Esophagus muscularis mucosa (tissue), 4 donors: ENCODE measurements around the gene HSPB1. TPM values are rescaled to one million over a fixed set of nuclear protein-coding genes. Genes with fewer than 3 reads are reported as not detected.

ENCODE experiments used
- DNase-seq: peaks from one replicate; pipeline ENCODE4 v3.0.0-alpha.2; 2017; ENCODE audit errors: extremely low spot score
- H3K27ac ChIP-seq, 4 donors: fragments of 200-600 bp; sonication (generic); replicated peaks in 1 of 4; 1 replicate in 3 of 4; 2 replicates in 1 of 4; pipeline ENCODE4 v1.5.1; 2016 to 2019; ENCODE audit warnings: mild to moderate bottlenecking in 1 of 4
- H3K27me3 ChIP-seq, 4 donors: fragments of 200-600 bp; sonication (generic); one replicate each; pipeline versions ENCODE4 v1.5.1 to v1.6.0; 2016 to 2019
- H3K36me3 ChIP-seq, 4 donors: fragments of 200-600 bp; sonication (generic); one replicate each; pipeline ENCODE4 v1.5.1; 2016 to 2019
- H3K4me1 ChIP-seq, 4 donors: fragments of 200-600 bp; sonication (generic); one replicate each; pipeline ENCODE4 v1.5.1; 2016 to 2019
- H3K4me3 ChIP-seq, 4 donors: fragments of 200-600 bp; sonication (generic); 1 replicate in 2 of 4; 2 replicates in 2 of 4; pipeline ENCODE4 v1.5.1; 2016 to 2019; ENCODE audit warnings: mild to moderate bottlenecking in 4 of 4, moderate library complexity in 1 of 4
- H3K9me3 ChIP-seq, 4 donors: fragments of 200-600 bp; sonication (generic); 1 replicate in 3 of 4; 2 replicates in 1 of 4; pipeline ENCODE4 v1.5.1; 2016 to 2019
- EP300 ChIP-seq: sonication (generic); formaldehyde crosslinking; IDR thresholded peaks from one replicate; pipeline ENCODE4 v1.6.1; 2017; ENCODE audit warnings: antibody characterized with exemption
- POLR2A ChIP-seq: fragments of 450-650 bp; IDR thresholded peaks from one replicate; pipeline ENCODE4 v1.6.1; 2017; ENCODE audit warnings: antibody characterized with exemption, moderate library complexity, mild to moderate bottlenecking, low read depth
- POLR2AphosphoS5 ChIP-seq, 2 donors: sonication (generic); formaldehyde crosslinking; IDR thresholded peaks; one replicate each; pipeline ENCODE4 v1.6.1; 2017; ENCODE audit warnings: antibody characterized with exemption in 2 of 2
- WGBS: methylation state at CpG from one replicate; pipeline ENCODE4 v1.1.5; 2018; 5-methylcytosine and 5-hydroxymethylcytosine counted together
- intact Hi-C: fragments of 100-400 bp; cut with DNase I; formaldehyde crosslinking; loops from one replicate; pipeline ENCODE4 v1.15.1; 2023
- total RNA-seq, 4 donors: library from RNA; depleted of rRNA; stranded (reverse); fragments of >200 nt; gene quantifications; one replicate each; pipeline versions ENCODE4 v1.1.0 to v1.2.1, GENCODE V29; 2016
- TF ChIP-seq, protein P1 (sequence below), 3 experiments: fragments of 200-600 bp in 2 of 3; fragments of 450-650 bp in 1 of 3; sonication (generic) in 2 of 3; IDR thresholded peaks; one replicate each; pipeline ENCODE4 v1.5.1; 2017 to 2019; ENCODE audit warnings: antibody characterized with exemption in 3 of 3, mild to moderate bottlenecking in 2 of 3, moderate library complexity in 1 of 3

Gene HSPB1
- total RNA-seq, 4 donors from 2014 or later, result 927 to 2,513 (median 1,694) TPM

DNA sequence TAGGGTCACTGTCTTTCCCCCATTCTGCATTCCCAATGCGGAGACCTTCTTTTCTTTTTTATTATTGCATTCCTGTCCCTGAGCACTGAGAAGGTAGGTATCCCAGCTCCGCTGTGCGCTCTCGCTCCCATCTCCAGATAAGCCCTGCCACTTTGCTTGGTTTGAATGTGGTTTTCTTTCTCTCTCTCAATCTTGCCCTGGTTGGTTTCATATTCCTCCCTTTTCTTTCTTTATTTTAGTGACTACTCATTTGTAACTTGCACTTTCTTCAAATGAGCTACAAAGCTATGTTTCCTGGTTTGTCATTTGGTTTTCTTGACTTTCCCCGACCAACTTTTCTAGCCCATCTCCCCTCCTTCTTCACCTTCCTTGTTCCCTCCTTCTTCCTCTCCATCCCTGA lies 29.0 kb upstream of the HSPB1 start:
- no peak for DNase-seq
- peaks cover 0 to 89% (median 6%) of the 10 kb centered on the region in 4 donors for H3K27me3 ChIP-seq
- H3K9me3 ChIP-seq, result no peaks in the 10 kb centered on the region
- no peaks in the 10 kb centered on the region for H3K36me3 ChIP-seq
- no peak for TF ChIP-seq EP300
- TF ChIP-seq POLR2AphosphoS5 (IDR thresholded peaks at IDR 0.05), result no peak
- no peak for TF ChIP-seq POLR2A
- TF ChIP-seq, protein P1, sequence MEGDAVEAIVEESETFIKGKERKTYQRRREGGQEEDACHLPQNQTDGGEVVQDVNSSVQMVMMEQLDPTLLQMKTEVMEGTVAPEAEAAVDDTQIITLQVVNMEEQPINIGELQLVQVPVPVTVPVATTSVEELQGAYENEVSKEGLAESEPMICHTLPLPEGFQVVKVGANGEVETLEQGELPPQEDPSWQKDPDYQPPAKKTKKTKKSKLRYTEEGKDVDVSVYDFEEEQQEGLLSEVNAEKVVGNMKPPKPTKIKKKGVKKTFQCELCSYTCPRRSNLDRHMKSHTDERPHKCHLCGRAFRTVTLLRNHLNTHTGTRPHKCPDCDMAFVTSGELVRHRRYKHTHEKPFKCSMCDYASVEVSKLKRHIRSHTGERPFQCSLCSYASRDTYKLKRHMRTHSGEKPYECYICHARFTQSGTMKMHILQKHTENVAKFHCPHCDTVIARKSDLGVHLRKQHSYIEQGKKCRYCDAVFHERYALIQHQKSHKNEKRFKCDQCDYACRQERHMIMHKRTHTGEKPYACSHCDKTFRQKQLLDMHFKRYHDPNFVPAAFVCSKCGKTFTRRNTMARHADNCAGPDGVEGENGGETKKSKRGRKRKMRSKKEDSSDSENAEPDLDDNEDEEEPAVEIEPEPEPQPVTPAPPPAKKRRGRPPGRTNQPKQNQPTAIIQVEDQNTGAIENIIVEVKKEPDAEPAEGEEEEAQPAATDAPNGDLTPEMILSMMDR (IDR thresholded peaks at IDR 0.05), result no peak
- H3K4me3 ChIP-seq, result no peak overlapping the region
- intact Hi-C loops, result no loop called here
- peaks cover 0 to under 1% (median 0%) of the 10 kb centered on the region in 4 donors for H3K4me1 ChIP-seq
- no peak overlapping the region for H3K27ac ChIP-seq
- 93% methylated on average over 5 of the region's 5 CpGs for WGBS

DNA sequence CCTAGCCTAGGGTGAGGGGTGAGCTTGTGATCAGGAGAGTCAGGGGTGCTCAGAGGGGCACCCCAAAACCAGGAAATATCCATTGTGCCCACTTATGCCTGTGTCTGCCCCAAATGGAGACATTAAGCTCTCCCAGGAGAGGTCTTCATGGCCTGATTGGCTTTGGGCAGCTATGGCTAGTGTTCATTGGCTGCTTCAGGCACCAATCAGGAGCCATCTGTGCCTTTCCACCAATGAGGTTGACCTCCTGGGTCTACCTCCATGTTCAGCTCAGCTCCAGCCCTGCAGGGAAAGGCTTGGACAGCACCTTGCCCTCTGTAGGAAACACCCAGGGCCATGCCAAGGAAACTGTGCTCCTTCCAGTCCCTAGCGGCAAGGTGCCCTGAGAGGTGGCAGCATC lies 23.9 kb upstream of the HSPB1 start:
- Histone ChIP-seq H3K27ac (no peak overlapping the region), H3K9me3 (no peaks in the 10 kb centered on the region), H3K4me1 (peaks cover 3 to 32% (median 31%) of the 10 kb centered on the region in 4 donors), H3K4me3 (no peak overlapping the region), H3K36me3 (no peaks in the 10 kb centered on the region), H3K27me3 (peaks cover 0 to 78% (median 11%) of the 10 kb centered on the region in 4 donors)
- no peak for DNase-seq
- intact Hi-C loops, result no loop called here
- TF ChIP-seq EP300 (no peak), POLR2AphosphoS5 (IDR thresholded peaks at IDR 0.05) (no peak), POLR2A (no peak)
- TF ChIP-seq, protein P1 (IDR thresholded peaks at IDR 0.05), result no peak
- no CpG with 5 or more reads among the region's 1 CpG for WGBS

DNA sequence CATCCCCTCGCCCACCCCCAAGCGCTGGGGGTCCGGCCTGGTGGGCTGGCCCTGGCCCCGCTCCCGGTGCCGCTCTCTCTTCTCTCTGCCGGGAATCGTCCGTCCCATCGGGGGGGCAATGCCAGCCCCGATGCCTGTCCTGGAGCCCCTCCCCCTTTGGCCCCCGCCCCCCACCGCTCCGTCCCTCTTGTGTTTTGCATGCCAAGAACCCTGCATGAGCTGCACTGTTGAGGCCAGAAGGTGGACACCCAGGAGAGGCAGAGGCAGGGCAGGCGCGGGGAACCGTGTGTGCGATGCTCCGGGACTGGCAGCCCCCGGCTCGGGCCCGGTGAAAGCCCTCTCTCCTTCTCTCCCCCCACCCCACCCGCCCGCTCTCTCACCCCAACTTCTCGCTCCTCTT lies 22.1 kb upstream of the HSPB1 start:
- Histone ChIP-seq H3K9me3 (no peaks in the 10 kb centered on the region), H3K27me3 (peaks cover 0 to 65% (median 12%) of the 10 kb centered on the region in 4 donors), H3K4me3 (no peak overlapping the region), H3K4me1 (peaks cover 3 to 33% (median 31%) of the 10 kb centered on the region in 4 donors), H3K27ac (no peak overlapping the region), H3K36me3 (no peaks in the 10 kb centered on the region)
- intact Hi-C loops, result loop anchor here (5.0 to 10.0 kb wide), 3 partner anchors 37 to 106 kb away; partner anchors contain the start of gene YWHAG
- WGBS, result 18% methylated on average over 19 of the region's 25 CpGs
- TF ChIP-seq POLR2AphosphoS5 (IDR thresholded peaks at IDR 0.05) (no peak), POLR2A (no peak)
- DNase-seq, result no peak

DNA sequence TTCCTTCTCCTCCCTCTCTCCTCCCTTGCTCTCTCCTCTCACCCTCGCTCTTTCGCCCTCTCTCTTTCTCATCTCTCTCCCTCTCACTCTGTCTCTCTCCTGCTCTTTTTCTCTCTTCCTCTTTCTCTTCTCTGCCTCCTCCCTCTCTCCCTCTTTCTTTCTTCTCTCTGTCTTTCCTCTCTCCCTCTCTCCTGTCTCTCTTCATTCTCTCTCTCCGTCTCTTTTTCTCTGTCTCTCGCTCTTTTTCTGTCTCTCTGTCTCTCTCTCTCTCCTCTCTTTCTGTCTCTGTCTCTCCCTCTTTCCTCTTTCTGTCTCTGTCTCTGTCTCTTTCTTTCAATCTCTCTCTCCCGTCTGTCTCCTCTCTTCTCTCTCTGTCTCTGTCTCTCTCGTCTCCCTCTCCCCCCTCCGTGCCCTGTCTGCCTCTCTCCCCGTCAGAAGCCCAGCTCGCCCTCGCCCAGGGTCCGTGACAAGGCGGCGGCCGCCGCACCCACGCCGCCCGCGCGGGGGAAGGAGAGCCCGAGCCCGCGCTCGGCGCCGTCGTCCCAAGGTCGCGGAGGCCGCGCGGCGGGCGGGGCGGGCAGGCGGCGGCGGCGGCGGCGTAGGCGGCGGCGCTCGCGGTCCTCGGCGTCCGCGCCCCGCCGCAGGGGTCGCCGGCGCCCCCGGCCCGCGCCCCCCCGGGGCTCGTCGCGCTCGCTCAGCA lies 21.3 kb upstream of the HSPB1 start:
- WGBS, result 6% methylated on average over 33 of the region's 63 CpGs
- intact Hi-C loops, result loop anchor here (5.0 to 10.0 kb wide), 3 partner anchors 36 to 106 kb away; partner anchors contain the start of gene YWHAG
- Histone ChIP-seq H3K4me3 (peak overlapping the region; percentile 55 to 73 (median 59)), H3K27me3 (peaks cover 0 to 61% (median 12%) of the 10 kb centered on the region in 4 donors), H3K36me3 (no peaks in the 10 kb centered on the region), H3K4me1 (peaks cover 3 to 33% (median 31%) of the 10 kb centered on the region in 4 donors), H3K9me3 (no peaks in the 10 kb centered on the region), H3K27ac (no peak overlapping the region)
- TF ChIP-seq, protein P1 (IDR thresholded peaks at IDR 0.05), result no peak
- no peak for TF ChIP-seq EP300
- TF ChIP-seq POLR2A, result no peak
- TF ChIP-seq POLR2AphosphoS5 (IDR thresholded peaks at IDR 0.05), result no peak
- DNase-seq, result no peak

DNA sequence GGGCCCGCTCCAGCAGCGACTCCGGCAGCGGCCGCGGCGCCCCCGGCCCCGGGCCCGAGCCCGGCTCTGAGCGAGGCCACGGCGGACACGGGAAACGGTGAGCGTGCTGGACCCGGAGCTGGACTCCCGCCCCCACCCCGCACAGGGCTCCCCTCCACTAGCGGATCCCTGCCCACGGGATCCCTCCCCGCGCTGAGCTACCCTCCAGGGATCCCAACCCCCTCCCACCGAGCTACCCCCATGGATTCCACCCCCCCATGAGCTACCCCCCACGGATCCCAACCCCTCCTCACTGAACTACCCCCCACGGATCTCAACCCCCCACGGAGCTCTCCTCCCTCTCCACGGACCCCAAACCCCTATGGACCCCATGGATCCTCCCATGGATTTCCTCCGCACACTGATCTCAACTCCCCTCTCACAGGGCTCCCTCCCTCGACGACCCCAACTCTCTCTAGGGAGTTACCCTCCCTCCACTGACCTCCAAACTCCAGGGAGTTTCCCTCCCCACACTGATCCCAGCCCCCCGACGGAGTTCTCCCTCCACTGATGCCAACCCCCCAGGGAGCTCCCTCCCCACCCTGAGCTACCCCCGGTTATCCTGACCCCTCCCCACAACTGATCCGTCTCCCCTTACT lies 20.6 kb upstream of the HSPB1 start:
- intact Hi-C loops, result loop anchor here (5.0 to 10.0 kb wide), 3 partner anchors 35 to 107 kb away; partner anchors contain the start of gene YWHAG
- Histone ChIP-seq H3K9me3 (no peaks in the 10 kb centered on the region), H3K36me3 (no peaks in the 10 kb centered on the region), H3K4me3 (peak overlapping the region; percentile 55 to 73 (median 59)), H3K27me3 (peaks cover 0 to 55% (median 12%) of the 10 kb centered on the region in 4 donors), H3K27ac (peak overlapping the region in 1 of 4 donors; percentile 34), H3K4me1 (peaks cover 3 to 33% (median 31%) of the 10 kb centered on the region in 4 donors)
- TF ChIP-seq, protein P1 (IDR thresholded peaks at IDR 0.05), result no peak
- 7% methylated on average over 10 of the region's 36 CpGs for WGBS
- DNase-seq, result no peak
